Activated CD4-positive, CD25-positive, alpha-beta regulatory T cell treated with anti-CD3 and anti-CD28 coated beads, Interleukin-2, amount 50 U/mL, for 24 hours (primary cell): ENCODE results near the gene STK39.
A peak's percentile ranks its signal among the peaks of the same experiment; 100 is the strongest.
"Not testable (repeated sequence)": the region's sequence is repeated elsewhere in the genome, so short reads cannot be mapped to it uniquely, and the experiment has no call there.

ENCODE experiments used
- ATAC-seq, 2 donors: fragments of 150-1000 bp; cut with Tn5 transposase; one replicate each; pipeline ENCODE4 v1.10.0; 2021; ENCODE audit warnings: mild to moderate bottlenecking in 1 of 2, moderate library complexity in 1 of 2

Gene STK39

DNA sequence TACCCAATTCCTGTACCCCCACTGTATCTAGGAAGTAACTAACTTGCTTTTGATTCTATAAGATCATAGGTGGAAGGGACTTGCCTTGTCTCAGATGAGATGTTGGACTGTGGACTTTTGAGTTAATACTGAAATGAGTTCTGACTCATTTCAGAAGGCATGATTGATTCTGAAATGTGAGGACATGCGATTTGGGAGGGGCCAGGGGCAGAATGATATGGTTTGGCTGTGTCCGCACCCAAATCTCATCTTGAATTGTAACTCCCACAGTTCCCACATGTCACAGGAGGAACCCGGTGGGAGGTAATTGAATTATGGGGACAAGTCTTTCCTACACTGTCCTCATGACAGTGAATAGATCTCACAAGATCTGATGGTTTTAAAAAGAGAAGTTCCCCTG lies 165.9 kb downstream of the STK39 start:
- ATAC-seq = not testable (repeated sequence)

DNA sequence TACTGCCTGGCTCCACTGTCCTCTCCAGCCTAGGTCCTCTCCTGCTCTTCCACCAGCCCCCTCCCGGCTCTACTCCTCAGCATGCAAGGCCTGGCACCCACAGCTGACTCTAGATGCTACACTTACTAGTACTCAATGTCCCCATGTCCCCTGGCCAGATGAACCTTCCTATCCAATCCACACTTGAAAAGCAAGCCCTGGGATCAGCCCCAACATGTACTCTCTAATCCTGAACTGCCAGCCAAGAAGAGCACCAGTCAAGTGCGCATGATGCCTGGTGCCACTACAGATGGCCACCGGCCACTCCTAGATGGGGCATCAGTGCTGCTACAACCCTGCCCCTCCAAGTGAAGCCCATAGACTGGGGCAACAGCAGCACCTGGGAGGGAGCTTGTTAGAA lies 168.2 kb downstream of the STK39 start:
- no peak for ATAC-seq

DNA sequence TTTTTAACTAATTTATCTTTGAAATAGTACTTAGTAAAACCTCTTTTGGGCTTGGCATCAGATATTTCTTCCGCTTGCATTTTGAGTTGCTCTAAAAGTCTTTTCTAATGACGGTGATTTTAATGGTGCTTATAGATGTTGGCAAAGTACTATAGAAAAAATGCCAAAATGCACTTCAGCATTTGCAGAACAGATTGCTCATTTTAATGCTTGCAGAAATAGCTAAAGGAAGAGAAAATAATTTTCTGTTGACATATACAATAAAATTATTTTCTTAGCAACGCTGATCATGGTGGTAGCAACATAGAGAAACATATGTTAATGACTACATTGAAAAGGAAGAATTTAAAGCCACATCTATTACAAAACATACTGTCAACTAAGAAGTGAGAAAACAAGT lies 170.7 kb downstream of the STK39 start:
- ATAC-seq = no peak

DNA sequence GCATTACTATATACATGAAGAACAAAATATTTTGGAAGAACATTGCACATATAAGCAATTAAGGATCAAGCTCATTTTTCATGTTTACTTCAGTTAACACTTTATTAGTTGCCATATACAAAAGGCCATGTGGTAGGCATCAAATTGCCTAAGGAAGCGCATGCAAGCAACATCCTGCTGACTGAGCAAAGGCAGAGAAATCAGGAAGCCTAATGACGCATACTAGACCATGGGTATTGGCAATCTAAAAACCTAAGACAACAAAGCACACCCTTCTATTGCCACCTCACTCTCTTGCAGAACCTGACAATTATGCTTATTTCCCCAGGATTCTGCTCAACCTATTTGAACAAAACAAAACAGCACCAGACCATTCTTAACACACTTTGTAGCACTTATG lies 171.9 kb downstream of the STK39 start:
- no peak for ATAC-seq

DNA sequence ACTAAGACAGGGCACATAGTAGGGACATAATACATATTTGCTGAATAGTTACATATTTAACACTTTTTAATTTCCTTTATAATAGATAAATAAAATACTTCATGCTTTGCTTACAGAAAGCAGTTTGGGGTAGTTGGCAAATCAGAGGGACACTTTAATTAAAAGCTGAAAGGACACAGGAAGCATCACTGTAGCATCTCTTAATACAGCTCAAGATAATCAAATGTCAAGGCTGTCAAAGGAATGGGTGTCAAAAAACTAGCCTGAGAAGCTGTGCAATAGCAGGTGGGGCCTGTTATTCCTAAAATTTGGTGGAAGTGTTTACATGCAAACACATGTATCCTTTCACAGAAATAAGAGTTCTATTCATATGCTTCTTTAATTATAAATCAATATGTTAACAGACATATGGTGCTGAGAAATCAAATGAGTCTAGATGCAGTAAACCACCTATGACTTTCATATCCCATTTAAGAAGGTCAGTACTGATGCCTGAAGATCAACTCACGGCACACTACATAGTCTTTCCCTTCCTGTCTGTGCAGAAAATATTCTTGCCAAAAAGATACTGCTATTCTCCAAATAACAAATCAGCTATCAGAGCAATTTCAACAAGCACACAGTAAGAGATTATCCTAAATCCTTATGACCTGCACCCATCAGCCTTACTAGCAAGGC lies 174.6 kb downstream of the STK39 start:
- ATAC-seq = no peak

DNA sequence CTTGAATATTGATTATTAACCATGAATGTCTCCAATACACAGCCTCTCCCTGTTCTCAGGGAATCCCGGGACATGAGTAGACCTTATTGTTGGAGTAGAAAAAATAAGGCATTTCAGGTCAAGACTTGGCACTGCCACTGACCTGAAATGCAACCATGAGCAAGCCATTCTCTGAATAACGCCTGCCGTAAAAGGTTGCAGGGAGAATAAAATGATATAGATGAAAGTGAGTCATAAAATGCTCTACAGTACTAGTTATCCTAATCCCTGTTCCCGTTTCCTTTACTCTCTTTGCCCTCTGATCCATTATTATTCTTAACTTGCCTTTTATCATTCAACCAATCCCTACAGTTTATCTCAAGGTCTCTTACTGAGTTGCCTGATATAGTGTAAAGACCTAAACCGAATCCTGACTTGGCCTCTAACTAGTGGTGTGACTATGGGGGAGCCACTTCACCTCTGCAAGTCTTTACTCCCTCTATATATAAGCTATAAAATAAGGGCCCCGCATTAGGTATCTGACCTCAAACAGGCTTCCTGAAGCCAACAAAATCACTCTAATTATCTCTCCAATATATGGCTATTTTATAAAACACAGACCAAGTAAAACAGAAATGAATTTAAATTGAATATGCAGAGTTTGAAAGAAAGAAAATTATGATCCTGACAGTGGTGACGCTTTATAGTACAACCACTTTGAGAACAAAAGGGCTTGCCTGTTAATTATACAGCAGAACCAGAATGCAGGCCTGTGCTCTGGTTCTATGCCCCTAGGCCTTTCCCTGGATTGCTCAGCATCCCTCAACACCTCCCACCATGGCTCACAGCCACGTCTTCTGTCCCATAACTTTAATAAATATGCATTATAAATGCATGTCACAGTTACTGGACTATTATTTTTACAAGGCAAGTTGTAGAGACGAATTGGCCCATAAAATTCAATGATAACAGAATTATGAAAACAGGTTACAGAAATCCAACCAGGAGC lies 183.1 kb downstream of the STK39 start:
- ATAC-seq = no peak

DNA sequence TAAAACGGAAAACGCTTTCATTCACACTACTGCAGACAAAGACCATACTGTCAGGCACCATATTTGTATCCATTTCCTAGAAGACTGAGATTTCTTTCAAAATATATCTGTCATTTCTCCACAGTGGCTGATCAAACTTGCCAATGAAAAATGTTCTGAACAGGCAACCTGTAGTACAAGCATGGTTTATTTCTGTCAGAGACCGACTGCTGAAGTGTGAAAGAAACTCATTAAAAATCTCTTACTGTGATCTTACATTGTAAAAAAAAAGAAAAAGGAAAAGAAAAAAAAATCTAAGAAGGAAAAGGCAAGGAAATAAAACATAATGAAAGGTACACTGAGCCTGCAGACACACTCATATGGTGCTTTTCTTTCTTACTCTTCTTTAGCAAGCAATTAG lies 184.5 kb downstream of the STK39 start:
- ATAC-seq = no peak

DNA sequence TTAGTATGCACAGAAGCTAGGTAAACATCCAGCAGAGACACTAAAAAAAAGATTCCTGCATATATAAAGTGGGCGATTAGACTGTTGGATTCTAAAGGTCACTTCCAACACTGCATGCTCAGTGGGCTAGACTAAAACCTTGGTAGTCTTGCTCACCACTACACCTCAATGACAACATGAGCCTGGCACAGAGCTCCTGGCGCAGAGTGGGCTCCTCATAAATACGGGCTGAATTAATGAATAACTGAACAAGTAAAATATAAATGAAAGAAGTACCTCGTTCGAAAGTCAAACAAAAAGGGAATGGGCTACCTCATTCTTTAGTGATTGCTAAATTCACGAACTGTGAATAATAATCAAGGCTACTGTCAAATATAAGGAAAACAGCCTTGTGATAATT lies 185.3 kb downstream of the STK39 start:
- ATAC-seq = no peak

DNA sequence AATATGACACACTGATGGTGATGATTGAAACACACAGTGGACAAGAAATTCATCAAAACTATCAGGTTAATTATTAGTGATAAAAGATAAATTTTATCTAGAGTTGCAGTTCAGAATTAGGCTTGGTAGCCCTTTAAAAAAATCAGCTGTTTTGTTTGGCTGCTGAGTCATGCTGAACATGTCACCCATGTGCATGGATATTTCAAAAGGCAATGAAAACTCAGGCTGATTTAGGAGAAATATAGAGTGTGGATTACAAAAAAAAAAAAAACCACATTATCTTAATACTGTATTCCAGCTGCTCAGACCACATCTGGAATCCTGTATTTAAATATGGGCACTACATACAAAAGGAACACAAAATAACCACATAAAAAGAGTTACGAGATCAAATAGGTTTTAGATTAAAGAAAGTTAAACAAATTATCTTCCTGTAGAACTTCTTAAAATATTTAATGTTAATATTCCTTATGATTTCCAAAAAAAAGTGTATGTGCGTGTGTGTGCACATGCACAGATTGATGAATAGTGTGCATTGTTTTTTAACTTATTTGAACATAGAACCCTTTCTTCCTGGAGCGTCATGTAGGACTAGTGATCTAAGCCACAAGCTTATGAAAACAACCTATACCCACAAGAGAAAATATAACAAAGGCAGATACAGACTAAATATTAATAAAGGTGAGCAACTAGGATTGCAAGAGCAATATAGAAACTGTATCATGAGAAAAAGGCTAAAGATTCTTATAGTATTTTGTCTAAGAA lies 186.2 kb downstream of the STK39 start:
- ATAC-seq = no peak

DNA sequence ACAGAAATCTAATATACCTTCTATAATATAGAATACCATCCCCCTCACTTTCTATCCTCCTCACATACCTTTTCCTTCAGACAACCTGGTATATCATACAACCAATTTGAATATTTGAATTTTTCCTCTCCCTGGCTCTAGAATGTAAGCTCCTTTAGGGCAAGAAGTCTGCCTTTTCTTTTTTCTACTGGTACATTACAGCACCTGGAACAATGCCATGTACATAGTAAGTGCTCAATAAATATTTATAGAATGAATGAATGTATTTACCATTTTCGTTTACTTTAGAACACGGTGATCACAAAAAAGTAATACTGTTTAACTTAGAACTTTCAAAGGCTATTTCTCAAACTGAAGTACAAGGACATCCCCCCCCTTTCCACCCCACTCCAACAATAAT lies 187.6 kb downstream of the STK39 start:
- no peak for ATAC-seq

DNA sequence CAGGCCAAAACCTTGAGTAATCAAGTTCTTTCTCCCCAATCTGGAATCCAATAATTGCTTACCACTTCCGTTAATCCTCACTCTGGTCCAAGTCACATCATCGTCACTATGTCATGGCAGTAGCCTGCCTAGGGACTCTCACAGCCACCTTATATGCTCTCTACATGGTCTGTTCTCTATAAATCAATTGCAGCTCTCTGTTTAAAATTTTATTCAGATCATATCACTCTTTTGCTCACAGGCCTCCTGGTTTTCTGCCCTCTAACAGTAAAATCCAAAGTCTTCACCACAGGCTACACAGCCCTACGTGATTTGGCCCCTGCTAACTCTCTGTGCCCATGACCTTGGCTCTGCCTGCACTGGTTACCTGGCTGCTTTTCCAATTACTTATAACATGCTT lies 188.7 kb downstream of the STK39 start:
- ATAC-seq = no peak

DNA sequence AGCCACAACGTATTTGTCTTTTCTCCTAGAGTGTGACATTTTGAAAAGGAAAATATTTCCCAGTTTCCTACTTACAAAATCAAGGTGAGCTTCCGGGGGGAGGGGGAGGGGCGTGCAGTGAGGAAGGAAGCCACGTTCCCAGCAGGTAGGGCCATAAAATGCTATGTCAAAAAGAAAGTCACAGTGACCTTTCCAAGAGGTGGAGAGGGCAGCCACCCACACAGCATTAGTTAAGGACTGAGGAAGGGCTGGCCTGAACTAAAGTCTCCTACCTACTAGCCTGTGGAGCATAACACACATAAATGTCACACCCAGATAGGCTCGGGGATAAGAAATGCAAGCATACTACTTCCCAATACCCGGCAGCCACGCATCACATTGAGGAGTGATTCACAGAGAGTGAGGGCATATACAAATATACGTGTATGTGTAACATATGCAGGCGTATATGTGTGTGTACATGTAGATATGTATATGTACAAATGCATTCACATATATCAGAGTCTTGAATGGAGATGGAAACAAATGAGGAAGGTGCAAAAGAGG lies 191.1 kb downstream of the STK39 start:
- ATAC-seq = no peak

DNA sequence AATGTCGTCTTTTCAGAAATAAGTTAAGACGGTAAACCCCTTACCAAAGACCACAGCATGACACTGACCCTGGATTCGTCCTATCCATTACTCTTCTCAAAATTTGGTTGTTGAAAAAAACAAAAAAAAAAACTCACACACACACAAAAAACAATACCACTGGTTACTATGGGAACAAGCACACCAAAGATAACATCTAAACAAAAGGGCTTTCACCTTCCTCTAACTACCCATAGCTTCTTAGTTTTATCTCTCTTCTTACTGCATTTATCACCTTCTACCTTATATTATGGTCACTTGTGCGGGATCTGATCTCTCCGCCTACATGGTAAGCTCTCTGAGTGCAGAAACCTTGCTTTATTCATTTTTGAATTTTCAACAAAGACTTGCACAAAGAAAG lies 192.7 kb downstream of the STK39 start:
- no peak for ATAC-seq

DNA sequence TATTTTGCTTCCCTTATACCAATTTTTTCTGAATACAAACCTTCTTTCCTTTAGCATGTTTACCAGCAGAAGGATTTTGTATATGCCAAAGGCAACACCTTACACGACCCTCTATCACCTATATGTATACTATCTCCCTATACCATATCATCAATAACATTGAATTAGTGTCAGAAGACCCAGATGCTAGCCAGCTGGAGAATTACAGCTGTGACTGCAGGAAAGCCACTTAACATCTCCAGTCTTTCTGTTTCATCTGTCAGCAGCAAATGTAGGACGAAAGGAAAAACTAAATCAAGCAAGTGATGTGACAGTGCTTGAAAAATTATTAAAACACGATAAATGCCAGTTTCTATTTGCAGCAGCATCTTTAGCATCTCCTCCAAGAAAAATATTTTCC lies 193.7 kb downstream of the STK39 start:
- no peak for ATAC-seq

DNA sequence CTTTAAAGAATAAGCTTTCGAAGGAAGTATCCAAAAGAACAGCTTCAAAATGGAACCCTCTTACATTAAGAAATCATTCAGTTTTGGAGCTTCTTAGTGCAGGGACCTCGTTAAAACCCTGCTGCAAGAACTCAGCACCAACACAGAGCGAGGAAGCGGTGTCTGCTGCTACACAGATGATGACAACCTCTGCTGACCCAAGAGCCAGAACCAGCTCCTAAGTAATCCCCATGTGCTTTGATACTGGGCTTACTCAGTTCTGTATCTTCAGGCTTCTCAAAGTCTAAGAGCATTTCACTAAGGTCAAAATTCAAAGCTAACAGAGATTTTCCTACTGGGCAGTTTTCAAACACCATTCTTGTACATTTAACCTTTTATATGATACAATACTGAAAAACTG lies 194.6 kb downstream of the STK39 start:
- no peak for ATAC-seq

DNA sequence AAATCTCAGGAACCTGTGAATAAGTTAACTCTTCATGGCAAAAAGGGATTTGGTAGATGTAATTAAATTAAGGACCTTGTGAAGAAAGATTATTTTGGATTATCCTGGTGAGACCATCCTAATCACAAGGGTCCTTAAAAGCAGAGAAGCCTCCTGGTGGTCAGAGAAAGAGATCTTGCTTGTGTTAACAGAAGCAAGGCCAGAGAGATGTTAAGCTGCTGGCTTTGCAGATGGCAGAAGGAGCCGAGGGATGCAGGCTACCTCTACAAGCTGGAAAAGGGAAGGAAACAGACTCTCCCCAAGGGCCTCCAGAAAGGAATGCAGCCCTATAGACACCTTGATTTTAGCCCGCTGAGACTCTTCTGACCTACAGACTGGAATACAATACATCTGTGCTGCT lies 197.0 kb downstream of the STK39 start:
- no peak for ATAC-seq

DNA sequence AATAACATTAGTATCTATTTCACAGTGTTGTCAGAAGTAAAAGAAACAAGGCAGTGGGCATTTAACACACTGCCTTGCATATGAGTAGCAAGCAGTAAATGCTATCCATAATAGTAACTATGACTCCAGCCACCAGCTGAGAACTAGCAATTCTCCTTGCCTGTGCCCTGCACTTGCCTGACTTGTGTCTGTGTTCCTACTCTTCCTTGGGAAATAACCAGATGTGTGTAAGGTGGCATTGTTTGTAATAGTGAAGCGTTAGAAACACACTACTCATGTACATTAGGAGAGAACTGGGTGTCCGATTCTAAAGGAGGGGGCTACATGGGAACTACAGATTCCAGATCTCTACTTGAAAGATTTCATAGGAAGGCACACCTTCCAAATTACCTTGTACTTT lies 197.8 kb downstream of the STK39 start:
- ATAC-seq = no peak

DNA sequence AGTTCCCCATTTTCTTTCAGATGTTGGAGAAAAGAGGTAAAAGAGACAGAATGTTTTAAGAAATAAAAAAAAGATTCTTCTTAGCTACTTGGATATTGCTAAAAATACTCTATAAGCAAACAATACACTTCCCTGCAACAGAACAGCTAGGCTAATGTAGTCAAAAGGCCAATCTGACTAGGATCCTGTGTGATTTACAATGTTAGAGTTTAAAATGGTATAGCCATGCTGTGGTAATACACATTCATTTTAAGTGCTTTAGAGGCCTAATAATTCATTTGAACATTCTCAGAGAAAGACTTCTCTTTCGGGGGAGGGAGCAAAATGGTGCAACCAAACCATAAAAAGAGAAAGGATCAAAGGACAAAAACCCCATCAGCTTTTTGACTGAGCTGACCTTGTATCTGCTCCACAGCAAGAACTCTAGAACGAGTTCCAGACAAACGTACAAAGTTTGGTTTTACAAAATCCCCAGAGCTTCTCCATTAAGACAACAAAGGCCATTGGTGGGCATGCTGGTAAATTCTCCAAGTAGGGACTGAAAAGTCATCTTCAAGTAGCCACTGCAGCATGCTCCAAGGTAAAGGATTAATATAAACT lies 200.2 kb downstream of the STK39 start:
- ATAC-seq = no peak

DNA sequence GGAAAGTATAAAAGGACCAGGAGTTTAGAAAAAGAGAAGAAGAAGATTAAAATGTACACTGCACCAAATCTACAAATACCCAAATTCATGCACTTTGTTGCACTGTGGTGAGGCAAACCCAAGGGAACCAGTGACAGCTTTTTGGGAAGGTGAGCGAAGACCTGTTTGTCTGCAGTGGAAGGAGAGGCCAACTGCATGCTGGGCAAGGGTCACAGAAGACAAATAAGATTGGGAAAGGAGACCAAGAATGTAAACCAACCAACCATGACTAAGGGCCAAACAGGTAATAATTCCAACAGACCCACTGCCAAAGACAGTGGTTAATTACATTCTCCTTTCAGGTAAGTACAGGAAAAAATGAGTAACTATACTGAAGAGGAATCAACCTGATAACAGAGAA lies 202.8 kb downstream of the STK39 start:
- ATAC-seq = no peak

DNA sequence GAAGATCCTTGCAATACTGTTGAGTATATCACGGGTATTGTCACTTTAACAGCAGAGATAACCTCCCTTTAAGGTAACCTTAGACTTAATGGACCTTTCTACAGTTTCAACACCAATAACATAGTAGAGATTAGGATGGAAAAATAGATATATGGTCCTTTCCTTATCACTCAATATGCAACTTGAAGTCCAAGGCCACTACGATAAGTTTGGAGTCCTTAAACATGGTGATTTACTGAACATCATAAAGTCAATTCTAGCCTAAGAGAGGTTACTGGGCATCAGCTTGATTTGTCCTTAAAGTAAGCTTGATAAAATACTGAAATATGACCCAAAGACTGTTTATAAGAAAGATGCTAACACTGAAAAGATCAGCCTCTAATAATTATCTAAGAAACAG lies 203.2 kb downstream of the STK39 start:
- ATAC-seq = no peak

DNA sequence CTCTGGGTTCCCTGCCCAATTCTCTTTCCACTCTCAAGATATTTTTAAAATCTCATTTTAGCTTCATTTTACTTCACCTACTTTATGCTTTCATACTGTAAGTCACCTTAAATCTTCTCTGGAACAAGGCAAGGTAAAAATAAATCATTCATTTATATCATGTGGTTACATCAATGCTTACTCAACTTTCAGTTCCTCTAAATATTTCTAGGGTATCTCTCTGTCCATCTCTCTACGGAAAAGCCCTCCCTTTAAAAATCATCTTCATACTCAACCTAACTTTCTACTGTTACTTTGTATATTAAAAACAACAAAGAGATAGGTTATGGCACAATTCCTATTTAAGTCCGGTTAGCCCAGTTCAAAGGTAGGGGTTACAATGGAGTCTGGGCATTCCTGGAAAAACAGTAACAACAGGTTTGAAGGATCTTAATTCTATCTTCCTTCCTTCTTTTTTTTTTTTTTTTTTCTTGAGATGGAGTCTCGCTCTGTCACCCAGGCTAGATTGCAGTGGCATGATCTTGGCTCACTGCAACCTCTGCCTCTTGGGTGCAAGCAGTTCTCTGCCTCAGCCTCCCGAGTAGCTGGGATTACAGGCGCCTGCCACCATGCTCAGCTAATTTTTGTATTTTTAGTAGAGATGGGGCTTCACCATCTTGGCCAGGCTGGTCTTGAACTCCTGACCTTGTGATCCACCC lies 205.1 kb downstream of the STK39 start:
- peak; percentile 53 to 56 for ATAC-seq

DNA sequence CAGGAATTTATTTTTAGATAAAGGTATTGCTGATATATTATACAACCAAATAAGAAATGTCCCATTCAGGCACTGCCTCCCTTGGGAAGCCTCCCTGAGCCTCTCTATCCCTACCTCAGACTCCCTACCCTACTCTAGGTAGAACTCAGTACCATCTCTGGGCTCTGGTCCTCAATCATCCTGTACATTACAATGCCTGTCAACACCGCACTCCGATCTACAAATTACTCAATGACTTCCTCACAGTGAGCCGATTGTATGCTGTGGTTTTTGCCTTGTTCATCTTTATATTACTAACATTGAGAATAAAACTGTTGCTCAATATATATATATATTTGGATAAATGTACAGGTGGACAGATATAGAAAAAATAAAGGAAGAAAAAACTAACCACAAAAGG lies 207.5 kb downstream of the STK39 start:
- ATAC-seq = peak; percentile 25 to 41
